Stimulated activated CD4-positive, alpha-beta T cell treated with anti-CD3 and anti-CD28 coated beads, Interleukin-12 subunit alpha, Interleukin-12 subunit beta, amount 100 ng/mL, for 24 hours (primary cell): ENCODE data around the gene ASCC3.
"Not testable (repeated sequence)": the region's sequence is repeated elsewhere in the genome, so short reads cannot be mapped to it uniquely, and the experiment has no call there.

Source experiments
- DNase-seq, 2 experiments: peaks; one replicate each; pipeline ENCODE4 v3.0.0-alpha.2; 2020; ENCODE audit warnings: low read depth in 2 of 2

ASCC3 gene

DNA sequence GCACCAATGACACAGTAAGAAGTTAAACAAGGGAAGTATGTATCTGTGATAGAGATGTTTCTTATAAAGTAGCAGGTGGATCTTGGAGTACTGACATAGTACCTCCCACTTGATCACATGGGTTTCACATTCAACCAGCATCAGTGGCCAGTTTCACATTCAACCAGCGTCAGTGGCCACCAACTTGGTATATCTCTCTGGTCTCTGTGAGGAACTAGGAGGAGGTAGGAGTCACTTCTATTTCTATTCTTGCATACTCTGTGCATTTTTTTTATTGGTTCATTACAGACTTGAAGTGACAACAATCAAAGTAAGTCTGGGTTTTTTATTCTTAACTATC is 216.1 kb downstream of the ASCC3 start:
- no peak for DNase-seq

DNA sequence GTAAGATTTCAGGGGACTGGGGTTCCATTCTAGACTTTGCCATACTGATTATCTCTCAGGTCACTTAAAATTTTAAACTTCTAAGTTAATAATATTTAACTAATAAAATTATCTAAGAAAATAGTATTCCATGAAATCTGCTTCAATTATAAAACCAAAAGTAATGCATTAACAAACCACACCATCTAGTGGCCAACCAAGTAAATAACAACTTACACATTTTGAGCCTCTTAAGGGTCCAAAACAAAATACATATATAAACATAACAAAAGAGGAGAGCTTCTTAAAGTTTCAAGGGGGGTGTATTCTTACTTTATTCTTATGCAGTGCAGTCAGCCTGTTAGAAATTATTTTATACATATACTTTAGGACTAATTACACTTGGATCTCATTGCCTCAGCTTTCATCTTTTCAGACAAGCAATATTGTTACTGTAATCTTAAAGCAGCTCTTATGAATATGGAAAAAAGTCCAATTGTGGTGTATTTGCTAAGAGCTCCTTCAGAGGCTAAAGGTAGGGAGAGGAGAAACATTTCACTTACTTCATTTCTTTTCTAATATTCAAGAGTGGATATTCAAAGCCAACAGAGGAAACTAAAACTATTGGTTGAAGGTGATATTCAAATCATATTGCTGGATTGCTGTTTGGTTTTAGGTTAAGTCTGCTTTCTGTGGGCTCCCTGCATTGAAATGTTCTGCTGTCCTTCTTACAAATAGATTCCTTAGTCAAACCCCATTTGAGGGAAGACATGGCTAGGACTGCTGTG is 216.7 kb downstream of the ASCC3 start:
- DNase-seq: no peak

DNA sequence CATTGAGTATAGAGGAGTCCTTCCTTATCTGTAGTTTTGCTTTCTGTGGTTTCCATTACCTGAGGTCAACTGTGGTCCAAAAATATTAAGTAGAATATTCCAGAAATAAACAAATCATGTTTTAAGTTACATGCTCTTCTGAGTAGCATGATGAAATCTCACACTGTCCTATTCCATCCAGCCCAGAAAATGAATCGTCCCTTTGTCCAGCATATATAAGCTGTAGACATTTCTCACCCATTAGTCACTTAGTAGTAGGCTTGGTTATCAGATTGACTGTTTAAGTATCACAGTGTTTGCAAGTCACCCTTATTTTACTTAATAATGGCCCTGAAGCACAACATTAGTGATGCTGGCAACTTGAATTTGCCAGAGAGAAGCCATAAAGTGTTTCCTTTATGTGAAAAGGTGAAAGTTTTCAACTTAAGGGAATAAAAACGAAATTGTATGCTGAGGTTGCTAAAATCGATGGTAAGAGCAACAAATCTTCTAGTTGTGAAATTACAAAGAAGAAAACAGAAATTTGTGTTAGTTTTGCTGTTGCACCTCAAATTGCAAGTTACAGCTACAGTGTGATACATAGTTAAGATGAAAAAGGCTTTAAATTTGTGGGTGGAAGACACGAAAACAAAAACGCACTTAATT is 217.8 kb downstream of the ASCC3 start:
- no peak for DNase-seq

DNA sequence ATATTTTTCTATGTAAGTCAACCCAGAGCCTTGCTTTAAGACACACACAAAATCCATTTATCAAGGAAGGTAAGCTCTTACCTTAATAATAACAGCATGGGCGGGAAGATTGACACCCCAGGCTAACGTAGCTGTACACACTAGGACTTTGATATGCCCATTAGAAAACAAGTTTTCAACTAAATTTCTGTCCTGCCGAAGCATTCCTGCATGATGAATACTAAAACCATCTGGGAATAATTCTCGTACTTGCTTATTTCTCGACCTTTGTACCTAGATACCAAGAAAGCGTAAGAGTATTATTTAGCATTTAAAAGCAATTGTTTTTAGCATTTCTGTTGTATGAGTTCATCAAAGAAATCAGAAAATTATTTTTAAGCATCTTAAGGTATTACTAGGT is 218.9 kb downstream of the ASCC3 start:
- DNase-seq: no peak

DNA sequence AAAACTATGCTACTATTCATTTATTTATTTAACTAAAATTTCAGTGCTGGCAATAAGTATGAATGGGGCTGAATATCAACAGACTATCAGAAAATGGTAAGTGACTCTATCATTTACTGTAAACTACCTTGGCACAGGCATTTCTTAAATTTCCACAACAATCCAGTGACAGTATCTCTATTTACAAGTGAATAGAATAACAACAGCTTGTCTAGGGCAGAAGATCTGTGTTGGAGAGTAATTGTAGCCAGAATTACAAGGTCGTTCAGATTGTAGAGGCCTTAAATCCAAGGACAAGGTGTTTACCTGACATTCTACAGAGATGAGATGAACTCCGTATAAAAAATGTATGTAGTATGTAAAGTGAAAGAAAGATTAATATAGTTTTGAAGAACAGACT is 222.6 kb downstream of the ASCC3 start:
- DNase-seq: no peak

DNA sequence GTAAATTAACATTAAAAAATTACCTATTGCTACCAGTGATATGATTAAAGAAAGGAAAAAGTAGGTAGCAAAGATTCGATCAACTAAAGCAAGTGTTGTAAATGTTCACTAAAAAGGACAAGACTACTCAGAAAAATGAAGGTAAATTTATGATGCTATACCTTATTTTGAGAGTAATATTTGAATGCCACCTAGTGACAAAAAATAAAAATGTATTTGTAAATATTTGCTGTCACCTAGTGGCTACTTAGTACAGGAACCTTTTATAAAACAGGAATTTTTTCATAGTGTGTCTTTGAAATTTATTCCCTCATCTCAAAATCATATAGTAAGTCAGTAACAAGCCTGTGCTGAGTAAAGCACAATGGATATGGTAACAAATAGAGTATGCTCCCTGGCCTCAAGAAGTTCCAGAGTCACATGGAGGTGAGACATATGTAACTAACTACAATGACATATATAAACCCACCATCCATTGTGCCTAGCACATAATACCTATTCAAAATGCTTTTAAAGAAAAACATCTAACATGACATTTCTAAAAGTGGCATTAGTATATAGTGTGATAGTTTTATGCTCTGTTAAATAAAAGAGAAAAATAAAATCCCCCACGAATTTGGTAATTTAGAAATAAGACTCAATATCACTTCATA is 223.3 kb downstream of the ASCC3 start:
- DNase-seq: no peak

DNA sequence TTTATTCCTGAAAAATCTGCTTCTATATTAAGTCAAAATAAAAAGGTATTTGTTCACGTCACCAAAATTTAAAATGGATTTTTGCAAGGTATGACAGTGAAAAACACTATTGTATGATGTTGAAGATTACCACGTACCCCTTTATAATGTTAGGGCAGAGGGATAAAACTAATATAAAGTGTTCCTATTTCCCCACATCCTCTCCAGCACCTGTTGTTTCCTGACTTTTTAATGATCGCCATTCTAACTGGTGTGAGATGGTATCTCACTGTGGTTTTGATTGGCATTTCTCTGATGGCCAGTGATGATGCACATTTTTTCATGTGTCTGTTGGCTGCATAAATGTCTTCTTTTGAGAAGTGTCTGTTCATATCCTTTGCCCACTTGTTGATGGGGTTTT is 240.0 kb downstream of the ASCC3 start:
- DNase-seq: not testable (repeated sequence)

DNA sequence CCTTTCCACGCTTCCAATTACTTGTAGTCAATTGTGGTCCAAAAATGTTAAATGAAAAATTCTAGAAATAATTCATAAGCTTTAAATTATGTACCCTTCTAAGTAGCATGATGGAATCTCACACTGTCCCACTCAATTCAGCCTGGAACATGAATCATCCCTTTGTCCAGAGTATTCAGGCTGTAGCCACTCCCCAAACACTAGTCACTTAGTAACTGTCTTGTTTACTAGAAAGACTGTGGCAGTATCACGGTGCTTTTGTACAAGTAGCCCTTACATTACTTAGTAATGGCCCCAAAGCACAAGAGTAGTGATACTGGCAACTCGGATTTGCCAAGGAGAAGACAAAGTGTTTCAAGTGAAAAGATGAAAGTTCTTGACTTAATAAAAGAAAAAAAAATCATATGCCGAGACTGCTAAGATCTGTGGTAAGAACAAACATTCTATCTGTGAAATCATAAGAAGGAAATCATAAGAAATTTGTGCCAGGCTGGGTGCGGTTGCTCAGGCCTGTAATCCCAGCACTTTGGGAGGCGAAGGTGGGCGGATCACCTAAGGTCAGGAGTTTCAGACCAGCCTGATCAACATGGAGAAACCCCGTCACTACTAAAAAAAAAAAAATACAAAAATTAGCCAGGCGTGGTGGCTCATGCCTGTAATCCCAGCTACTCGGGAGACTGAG is 247.9 kb downstream of the ASCC3 start:
- DNase-seq: no peak

DNA sequence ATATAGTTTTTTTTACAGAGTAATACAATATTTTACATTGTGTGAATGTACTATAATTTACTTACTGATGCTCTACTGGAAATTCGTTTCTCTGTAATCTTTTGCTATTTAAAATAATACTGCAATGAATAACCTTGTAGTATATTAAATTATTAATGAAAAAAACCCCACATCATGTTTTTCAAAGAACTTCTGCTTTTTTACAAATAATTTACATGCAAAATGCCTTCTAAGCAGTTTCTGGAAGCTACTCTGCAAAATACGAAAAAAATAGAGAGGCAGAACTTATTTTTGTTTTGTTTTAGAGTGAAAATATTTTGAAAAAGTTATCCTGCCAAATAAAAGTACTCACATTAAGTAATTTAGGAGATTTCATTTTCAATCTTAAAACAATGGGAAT is 250.6 kb downstream of the ASCC3 start:
- no peak for DNase-seq

DNA sequence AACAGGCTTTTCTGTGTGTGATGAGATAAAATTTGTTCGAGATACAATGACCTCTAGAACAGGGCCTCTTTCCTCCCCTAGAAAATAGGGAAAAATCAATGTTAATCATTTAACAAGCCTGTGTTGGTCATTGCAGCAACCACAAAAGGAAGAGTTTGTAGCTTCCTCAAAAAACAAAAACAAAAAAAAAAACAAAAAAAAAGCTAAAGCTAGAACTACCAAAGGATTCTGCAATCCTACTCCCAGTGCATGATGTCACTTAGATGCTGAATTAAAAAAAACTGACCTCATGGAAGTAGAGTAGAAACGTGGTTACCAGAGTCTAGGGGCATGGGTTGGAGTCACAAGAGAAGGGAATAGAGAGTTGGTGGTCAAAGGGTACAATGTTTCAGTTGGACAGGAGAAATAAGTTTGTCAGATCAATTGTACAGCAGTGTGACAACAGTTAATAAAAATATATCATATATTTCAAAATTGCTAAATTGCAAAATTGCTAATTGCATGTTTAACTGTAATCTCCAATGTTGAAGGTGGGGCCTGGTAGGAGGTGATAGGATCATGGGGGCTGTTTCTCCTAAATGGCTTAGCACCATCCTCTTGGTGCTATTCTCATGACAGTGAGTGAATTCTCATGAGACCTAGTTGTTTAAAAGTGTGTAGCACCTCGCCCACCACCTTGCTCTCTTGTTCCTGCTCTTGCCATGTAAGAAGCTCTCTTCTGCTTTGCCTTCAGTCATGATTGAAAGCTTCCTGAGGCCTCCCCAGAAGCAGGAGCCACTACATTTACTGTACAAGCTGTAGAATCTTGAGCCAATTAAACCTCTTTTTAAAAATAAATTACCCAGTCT is 253.0 kb downstream of the ASCC3 start:
- DNase-seq: no peak

DNA sequence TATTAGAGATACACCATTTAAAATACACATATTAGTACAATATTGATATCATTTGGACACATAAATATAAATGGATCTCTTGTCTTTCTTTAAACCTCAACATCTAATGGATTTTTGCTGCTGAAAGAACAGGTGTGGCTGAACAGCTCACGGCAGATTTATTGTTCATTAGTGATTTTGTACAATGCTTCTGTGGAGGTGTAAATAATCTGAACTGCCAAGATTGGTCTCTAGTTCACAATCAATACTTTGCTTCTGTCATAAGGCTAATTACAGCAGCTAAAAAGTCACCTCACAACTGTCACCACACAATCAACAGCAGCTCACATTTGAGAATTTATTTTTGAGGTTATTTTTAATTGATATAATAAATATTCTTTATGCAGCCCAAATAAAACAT is 254.4 kb downstream of the ASCC3 start:
- DNase-seq: no peak

DNA sequence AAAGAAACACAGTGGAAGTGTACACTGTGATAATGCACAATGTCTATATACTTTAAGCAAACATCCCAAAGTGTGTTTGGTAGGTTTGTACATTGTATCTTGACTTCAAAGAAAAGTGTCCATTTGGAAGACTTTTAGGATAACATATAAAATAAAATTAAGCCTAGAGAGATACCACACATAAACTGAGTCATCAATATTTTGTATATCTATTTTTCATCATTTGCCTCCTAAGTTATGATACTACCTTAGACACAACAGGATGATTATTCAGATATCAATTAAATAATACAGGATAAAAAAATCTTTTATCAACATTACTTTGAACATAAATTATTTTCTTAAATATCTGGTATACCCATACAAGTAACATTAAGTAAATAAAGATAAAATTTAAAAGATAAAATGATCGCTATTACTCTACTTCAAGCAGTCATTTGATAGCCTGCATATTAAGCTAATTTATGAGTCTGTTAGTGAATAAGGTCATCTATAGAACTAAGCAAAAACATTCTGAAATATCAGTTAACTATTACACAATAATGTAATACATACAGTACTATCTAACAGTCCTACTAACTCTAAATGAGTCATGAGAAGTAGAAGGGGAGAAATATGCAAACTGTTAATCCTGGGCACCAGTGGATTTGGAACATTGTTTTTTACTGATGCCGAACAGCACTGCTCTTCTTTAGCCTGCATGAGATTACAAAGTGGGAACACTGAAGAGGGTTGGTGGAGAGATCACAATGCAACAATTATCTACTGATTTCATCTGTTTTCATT is 258.0 kb downstream of the ASCC3 start:
- no peak for DNase-seq

DNA sequence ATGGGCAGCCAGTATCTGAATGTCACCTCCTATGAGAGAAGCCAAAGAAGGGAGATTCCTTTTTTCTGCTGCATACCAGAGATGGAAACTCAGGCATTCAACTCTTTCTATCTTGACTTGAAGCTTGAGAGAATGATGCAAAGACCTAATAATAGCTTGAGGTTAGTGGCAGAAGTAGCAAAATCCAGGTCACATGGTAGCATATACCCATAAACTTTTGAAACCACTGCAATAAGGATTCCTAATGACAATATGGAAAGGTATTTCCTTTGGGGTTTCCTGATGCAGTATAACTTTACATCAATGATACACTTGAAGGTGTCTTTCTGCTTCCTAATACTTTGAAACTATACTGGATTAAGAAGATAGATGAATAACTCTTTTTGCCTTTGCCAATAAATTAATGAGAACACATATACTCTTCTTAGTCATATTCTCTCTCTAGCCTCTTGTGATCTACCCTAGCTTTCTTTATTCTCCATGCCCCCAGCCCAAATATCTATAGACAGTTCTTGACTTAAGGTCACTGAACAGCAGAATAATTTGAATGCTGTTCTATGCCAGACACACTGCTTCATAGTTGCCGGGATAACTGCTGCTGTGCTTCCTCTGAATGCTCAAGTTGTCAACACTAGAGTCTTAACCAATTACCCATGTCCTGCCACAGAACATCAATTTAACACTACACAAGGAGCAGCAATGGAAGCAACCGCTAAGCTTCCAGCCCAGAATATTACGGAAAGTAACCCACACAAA is 260.9 kb downstream of the ASCC3 start:
- no peak for DNase-seq

DNA sequence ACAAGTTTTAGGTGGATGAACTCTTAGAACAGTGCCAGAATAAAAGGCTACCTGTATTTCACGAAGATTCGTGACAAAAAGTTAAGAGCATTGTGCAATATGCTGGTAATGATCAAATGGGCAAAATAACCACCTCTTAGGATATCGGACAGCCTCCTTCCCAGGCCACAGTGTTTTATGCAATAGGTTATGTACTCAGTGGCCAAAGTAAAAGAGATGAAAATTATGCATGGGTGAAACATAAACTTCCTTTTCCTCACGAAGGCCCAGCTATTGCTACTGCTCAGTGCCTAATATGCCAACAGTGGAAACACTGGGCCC is 262.8 kb downstream of the ASCC3 start:
- no peak for DNase-seq

DNA sequence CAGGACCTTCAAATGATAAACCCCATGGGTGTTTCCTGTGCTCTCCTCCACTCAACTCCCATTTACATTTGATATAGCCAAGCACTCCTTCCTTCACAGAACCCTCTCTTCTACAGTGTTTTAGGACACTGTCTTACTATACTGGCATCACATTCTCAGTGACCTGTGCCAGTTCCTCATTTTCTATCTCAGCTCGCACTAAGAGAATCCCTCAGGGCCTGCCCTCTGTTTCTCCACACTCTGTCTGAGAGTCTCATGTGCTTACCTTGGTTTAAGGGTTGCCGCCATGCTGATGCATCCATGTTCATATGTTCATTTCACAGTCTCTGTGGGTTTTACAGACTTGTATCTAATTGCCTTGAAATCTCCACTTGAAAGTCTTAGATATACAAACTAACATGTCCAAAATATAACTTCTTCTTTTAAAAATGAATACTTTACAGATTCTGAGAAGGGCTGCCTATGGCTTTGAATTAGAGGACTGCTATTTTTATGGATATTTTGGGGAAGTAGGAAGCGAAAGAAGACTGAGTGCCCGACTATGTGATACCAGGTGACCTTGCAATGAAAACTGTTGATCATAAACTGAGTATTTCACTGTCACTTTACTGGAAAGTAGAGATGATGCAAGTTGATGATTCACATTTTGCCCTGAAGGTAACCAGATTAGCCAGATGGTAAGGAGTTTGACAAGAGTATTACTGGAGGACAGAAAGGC is 263.3 kb downstream of the ASCC3 start:
- no peak for DNase-seq

DNA sequence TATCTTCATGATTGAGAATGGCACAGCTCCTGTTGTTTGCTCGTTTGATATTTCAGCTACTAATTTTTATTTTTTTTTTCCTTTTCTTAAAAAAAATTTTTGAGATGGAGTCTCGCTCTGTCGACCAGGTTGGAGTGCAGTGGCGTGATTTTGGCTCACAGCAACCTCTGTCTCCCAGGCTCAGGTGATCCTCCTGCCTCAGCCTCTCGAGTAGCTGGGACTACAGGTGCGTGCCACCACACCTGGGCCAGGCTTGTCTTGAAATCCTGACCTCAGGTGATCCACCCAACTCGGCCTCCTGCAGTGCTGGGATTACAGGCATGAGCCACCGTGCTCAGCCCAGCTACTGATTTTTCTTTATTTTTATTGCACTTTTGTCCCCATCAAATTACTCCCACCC is 266.2 kb downstream of the ASCC3 start:
- DNase-seq: no peak

DNA sequence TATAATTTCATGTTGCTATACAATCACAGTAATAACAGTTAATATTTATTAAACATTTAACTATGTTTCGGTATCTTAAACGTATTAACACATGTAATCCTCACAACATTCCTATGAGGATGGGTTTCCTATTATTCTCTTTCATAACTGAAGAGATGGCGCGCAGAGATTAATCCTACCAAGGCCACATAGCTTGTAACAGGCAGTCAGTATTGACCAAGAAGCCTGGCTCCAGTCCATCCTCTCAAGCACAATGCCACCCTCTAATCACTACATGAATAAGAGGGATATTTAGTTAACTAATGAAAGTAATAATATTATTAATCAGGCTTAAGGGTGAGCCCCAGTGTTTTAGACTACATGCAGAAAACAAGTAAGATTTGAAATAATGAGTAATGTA is 266.7 kb downstream of the ASCC3 start:
- no peak for DNase-seq

DNA sequence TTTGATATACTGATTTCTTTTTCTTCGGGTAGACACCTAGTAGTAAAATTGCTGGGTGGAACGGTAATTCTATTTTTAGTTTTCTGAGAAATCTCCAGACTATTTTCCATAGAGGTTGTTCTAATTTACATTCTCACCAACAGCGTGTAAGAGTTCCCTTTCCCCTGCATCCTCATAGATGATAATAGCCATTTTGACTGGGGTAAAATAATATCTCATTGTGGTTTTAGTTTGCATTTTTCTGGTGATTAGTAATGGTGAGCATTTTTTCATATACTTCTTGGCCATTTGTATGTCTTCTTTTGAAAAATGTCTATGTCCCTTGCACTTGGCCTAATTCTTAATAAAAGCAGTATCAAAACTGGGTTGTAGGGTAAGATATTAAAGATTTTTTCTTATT is 267.5 kb downstream of the ASCC3 start:
- DNase-seq: no peak

DNA sequence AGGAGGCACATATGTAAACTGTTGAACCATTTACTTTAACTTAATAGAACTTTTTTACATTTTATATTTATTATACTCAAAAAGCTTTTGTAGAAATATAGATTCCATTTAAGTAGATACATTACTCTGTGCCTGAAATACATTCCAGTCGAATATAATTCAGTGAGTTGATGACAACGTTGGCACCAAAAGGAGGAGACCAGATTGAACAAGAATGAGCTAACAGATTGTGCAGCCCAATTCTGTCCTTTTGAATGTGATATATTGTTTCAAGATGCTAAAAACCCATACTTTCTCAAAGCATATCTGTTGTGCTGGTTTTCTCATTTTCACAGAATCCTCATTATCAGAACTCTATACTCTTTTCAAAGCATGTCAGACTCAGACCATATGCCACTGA is 269.0 kb downstream of the ASCC3 start:
- DNase-seq: no peak
